SW480 (cell line): ENCODE data around the gene PRR36.
A peak's percentile ranks its signal among the peaks of the same experiment; 100 is the strongest.
"Not testable (repeated sequence)": the region's sequence is repeated elsewhere in the genome, so short reads cannot be mapped to it uniquely, and the experiment has no call there.

Source experiments
- DNase-seq: peaks from one replicate; pipeline ENCODE4 v3.0.0-alpha.2; 2016; ENCODE audit warnings: low spot score

PRR36 gene

DNA sequence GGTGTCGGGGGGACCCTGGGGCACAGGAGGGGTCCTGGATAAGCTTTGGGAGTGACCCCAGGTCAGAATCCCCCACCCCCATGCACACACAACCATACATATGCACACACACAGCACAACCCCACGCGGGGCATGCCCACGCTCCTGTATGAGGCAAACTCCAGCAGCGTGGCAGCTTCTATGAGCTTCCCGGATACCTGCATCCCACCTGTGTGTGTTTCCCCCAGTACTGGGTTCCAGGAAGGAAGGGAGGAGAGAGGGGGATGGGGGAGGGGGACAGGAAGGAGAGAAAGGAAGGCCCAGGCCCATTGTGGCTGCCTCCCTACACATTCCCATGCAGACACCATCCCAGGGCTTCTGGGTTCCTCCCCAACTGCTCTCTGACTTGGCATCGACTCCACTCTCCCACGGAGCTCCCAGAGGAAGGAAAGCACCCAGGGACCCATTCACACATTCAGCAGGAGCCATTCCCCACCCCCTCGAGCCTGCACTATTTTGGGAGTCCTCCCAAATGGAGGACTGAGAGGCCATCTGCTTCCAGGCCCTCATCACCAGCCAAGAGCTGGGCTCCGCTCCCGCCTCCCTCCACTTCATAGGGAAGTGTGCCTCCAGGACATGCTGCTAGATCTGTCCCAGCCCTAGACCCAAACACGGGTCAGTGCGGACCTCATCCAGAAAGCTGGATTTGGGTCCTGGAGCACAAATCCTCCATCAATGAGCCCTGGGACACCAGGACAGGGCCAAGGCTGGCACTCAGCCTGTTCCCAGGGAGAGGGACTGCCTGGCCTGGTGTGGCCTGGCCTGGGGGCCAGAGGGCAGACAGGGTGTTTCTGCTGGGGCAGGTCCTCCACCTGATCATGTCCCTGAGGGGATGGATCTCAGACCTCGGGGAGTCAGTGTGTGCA, 13.2 kb downstream of the PRR36 start:
- no peak for DNase-seq

DNA sequence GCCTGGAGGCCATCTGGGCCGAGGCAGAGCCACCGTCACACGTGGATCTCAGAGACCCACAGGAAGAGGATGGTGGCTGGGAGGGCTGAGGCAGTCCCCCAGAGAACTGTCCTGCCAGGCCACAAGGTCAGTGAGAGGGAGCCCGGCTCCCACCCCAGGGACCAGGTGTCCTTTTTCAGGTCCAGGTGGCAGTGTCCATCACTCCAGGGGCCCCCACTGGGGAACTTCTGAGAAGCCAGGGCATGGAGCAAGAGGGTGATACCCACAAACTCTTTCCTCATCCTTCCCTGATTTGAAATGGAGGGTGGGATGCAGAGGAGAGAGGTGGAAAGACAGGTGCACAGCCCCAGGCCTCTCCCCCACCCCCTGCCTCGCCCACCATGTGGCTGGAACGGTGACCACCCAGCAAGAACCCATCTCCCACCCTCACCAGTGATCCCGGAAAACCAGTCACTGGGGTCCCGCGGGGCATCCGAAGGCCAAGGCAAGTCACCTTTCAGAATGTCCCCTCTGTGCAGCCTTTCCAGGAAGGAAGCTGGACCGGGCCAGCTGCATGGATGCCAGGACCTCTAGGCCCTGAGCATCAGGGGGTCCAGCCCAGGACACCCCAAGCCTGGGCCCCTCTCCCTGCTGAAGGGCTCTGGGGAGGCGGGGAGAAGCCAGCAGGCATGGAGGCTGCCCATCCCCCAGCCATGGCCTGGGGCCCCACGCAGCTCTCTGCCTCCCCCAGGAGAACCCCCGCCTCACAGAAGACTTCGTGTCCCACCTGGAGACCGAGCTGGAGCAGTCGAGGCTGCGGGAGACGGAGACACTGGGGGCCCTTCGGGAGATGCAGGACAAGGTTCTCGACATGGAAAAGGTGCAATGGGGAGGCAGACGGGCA, 14.1 kb downstream of the PRR36 start:
- no peak for DNase-seq

- DNase-seq = not testable (repeated sequence)
These were observed 15.1 kb downstream of the PRR36 start for GRCh38 chr19:7859087-7859486.

DNA sequence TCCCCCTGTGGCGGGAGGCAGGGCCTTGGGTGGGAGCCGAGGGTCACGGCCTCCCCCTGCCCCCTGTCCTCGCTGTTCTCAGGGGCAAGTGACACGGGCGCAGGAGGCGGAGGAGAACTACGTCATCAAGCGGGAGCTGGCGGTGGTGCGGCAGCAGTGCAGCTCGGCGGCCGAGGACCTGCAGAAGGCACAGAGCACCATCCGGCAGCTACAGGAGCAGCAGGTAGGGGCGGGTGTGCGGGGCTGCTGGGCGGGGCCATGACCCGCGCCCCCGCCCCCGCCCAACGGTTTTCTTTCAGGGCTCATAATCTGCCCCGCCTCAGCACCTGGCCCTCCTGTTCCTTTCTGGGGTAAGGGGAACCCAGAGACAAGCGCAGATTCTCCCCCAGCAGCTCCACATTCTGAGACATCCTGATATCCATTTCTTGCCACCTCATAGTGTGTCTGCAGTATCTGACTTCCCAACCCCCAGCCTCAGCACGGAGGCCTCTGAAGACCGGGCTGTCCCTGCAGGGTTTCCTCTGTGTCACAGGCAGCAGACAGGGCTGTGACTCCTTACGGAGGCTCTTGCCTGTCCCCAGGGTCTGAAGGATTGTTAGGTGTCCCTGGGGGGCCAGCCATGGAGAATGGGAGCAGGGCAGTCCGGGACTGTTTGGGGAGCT, 15.9 kb downstream of the PRR36 start:
- no peak for DNase-seq

DNA sequence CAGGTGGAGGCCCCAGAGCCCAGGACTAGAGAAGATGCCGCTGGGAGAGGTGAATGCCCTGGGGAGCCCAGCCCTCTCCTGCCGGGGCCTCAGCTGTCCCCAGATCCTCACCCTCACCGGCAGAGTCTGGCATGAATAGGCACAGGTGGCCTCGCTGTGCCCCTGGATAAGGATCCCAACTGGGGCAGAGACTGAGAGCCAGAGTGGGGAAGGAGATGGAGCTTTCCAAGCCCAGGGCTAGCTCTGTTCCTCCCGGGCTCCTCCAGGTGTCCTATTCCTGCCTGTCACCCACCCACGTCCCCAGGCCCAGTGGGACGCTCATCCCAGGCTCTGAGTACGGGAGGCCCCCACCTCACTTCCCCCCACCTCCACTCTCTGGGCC, 16.5 kb downstream of the PRR36 start:
- DNase-seq = no peak

DNA sequence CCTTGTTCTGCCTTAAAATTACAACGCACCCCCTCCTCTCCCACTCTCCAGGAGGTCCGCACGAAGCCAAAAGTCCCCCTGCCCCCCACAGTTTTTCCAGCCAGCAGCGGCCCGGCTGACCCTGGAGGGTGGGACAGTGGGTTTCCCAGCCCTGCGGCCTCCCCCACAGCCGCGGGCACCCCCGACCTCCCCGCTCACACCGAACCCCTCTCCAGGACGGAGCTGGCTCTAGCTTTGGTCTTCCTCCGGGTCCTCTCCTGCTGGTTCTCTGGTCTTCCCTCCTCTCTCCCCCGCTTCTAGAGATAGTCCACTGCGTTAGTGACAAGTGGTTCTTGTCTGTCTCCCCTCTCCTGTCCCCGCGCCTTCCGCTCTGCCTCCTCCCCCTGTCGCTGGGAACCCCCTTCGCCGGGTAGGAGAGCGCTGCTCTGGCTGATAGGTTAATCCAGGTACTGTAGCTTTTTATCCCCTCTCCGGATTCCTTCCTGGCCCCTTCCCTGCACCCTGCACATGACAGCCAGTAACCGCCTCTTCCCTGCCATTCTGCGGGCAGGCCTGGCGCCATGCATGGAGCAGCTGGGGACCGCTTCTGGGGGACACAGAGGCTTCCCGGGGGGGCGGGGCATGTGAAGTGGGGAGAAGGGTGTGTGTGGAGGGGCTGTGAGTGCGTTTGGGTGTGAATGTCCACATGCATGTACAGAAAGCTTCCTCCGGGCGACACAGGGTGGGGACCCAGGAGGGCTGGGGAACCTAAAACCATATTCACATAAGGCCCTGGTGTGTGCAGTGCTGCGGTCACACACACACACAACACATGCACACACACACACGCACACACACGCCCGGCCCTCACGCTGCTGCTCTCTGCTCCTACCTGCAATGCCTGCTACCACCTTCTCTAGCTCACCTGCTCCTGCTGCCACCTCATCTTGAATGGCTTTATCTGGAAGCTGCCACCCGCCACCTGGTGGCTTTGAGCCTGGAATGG, 17.2 kb downstream of the PRR36 start:
- no peak for DNase-seq

GRCh38 chr19:7856109-7856591, 18.0 kb downstream of the PRR36 start:
- DNase-seq = no peak

- DNase-seq = no peak
These were observed 18.6 kb downstream of the PRR36 start for GRCh38 chr19:7855426-7856108.

GRCh38 chr19:7853770-7854128, 20.4 kb downstream of the PRR36 start:
- DNase-seq = no peak

DNA sequence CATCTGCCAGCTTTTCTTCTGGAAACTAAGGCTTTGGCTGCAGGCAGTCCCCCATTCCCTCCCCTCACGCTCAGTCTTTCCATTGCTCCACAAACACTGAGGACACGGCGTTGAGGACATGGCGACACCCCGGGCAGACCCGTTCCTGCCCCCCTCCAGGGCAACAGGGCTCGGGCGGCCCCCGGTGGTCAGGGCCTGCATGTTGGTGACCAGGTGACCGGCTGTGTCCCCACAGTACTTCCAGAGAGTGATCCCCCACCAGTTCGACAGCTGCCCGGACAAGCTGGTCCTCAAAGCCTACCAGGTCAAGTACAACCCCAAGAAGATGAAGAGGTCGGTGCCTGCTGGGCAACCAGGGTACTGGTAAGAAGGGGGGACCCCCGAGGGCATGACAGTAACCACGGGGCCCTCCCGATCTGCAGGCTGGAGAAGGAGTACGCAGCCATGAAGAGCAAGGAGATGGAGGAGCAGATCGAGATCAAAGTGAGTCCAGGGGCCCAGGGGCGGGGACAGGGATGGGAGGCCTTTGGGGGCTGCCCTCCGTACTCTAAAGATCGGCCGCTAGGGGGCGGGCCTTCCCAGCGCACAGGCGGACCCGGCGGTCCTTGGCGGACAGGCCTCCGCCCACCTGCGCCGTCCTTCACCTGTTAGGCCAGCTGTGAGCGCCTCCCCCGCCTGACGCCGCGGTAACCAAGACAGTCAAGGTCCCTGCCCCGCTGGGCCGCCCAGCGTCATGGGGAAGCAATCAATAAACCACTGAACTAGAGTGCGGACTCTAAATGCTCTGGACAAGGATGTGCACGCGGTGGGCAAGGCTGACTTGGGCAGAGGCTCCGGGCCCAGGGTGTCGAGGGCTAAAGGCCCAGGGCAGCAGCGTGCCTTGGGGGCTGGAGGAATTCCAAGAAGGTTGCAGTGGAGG, 21.1 kb downstream of the PRR36 start:
- peak; percentile 88 for DNase-seq

- no peak for DNase-seq
These were observed 22.3 kb downstream of the PRR36 start for GRCh38 chr19:7851623-7852500.

- DNase-seq = no peak
These were observed 23.1 kb downstream of the PRR36 start for GRCh38 chr19:7850945-7851622.

DNA sequence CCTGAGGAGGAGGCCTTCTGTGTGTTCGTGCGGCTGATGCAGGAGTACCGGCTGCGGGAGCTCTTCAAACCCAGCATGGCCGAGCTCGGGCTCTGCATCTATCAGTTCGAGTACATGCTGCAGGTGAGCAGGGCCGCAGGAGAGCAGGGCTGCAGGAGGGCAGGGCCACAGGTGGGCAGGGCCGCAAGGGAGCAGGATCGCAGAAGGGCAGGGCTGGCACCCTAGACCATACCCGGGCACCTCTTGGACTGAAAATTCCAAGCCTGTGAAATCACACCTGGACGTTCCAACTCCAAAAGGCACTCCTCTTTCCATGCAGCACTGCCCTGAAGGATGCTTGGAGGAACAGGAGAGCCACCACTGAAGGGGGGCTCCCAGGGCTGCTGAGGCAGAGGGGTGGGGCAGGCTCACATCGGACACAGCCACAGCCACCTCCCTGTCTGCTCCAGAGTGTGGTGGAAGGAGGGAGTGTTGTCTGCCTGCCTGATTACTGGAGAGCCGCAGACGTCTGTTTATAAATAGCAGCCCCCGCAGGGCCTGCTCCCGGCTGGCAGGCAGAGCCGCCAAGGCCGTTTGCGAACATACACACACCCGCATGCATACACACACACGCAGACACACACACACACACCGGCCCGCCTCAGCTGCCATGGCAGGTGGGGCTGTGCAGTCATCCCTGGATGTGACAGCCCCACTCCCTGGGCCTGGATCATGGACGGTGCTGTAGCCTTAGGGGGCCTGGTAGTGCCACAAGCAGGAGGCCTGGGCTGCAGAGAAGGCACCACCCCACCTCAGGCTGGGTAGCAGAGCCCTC, 24.0 kb downstream of the PRR36 start:
- DNase-seq = no peak

DNA sequence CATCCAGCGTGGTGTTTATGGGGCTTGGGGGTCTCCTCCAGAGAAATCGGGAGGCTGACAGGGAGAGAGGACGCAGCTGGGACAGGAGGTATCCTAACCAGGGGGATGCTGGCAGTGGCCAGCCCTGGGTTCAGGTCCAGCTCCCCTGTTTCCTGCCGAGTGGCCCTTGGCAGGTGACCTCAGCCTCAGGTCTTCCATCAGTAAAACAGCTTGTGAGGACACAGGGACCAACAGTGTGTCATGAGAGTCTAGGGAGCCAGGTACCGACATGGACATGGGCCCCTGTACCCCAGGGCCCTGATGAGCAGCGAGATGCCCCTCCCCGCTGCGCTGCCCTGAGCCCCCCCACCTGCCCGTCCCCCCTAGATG, 24.6 kb downstream of the PRR36 start:
- no peak for DNase-seq

- DNase-seq = no peak
These were observed 25.3 kb downstream of the PRR36 start for GRCh38 chr19:7848779-7849457.

DNA sequence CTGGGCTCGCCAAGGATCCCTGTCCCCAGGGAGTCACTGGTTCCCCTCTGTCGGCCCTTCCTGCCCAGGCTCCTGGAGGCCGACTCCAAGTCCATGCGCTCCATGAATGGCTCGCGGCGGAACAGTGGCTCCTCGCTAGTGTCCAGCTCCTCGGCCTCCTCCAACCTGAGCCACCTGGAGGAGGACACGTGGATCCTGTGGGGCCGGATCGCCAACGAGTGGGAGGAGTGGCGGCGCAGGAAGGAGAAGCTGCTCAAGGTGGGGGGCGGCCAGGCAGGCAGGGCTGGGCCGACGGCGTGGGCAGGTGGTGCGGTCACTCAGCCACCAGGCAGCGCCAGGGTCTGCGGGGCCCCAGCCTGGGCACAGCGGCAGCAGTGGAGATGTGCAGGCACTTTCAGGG, 26.5 kb downstream of the PRR36 start:
- DNase-seq = no peak
